Stimulated activated CD8-positive, alpha-beta memory T cell treated with anti-CD3 and anti-CD28 coated beads, Interleukin-2, amount 100 ng/mL, for 1 hour (primary cell): ENCODE results near the gene GLI3.

Experiments used
- DNase-seq, 2 donors: peaks; one replicate each; pipeline ENCODE4 v3.0.0-alpha.2; 2020; ENCODE audit warnings: low read depth in 2 of 2

The GLI3 gene

GRCh38 chr7:42175834-42176723 lies 60.9 kb downstream of the GLI3 start:
- DNase-seq = no peak

- DNase-seq = no peak
These were observed 62.6 kb downstream of the GLI3 start for GRCh38 chr7:42174391-42174912.

- DNase-seq = no peak
These were observed 66.3 kb downstream of the GLI3 start for GRCh38 chr7:42170724-42171123.

- no peak for DNase-seq
These were observed 68.5 kb downstream of the GLI3 start for GRCh38 chr7:42168512-42168911.

- DNase-seq = no peak
These were observed 69.3 kb downstream of the GLI3 start for GRCh38 chr7:42167631-42168236.

- DNase-seq = no peak
These were observed 69.8 kb downstream of the GLI3 start for GRCh38 chr7:42167206-42167605.

- DNase-seq = no peak
These were observed 72.1 kb downstream of the GLI3 start for GRCh38 chr7:42164881-42165428.

GRCh38 chr7:42162560-42163325 lies 74.3 kb downstream of the GLI3 start:
- no peak for DNase-seq

- DNase-seq = no peak
These were observed 75.3 kb downstream of the GLI3 start for GRCh38 chr7:42161719-42162118.

- no peak for DNase-seq
These were observed 75.9 kb downstream of the GLI3 start for GRCh38 chr7:42161110-42161509.

GRCh38 chr7:42159130-42159529 lies 77.9 kb downstream of the GLI3 start:
- DNase-seq = no peak

- no peak for DNase-seq
These were observed 79.9 kb downstream of the GLI3 start for GRCh38 chr7:42156967-42157721.

GRCh38 chr7:42156291-42156865 lies 80.6 kb downstream of the GLI3 start:
- DNase-seq = no peak

GRCh38 chr7:42155584-42156290 lies 81.3 kb downstream of the GLI3 start:
- DNase-seq = no peak

GRCh38 chr7:42154173-42154572 lies 82.8 kb downstream of the GLI3 start:
- DNase-seq = no peak

GRCh38 chr7:42152329-42153205 lies 84.4 kb downstream of the GLI3 start:
- DNase-seq = no peak

- DNase-seq = no peak
These were observed 85.7 kb downstream of the GLI3 start for GRCh38 chr7:42151309-42151708.

GRCh38 chr7:42145539-42145938 lies 91.5 kb downstream of the GLI3 start:
- DNase-seq = no peak

GRCh38 chr7:42144604-42145003 lies 92.4 kb downstream of the GLI3 start:
- no peak for DNase-seq
